Measurements from ENCODE around the gene PPM1E. TPM values are rescaled to one million over a fixed set of nuclear protein-coding genes. Genes with fewer than 3 reads are reported as not detected.

The PPM1E gene
- total RNA-seq, 2 donors from 2014 or later: 0.26 to 0.66 TPM

DNA sequence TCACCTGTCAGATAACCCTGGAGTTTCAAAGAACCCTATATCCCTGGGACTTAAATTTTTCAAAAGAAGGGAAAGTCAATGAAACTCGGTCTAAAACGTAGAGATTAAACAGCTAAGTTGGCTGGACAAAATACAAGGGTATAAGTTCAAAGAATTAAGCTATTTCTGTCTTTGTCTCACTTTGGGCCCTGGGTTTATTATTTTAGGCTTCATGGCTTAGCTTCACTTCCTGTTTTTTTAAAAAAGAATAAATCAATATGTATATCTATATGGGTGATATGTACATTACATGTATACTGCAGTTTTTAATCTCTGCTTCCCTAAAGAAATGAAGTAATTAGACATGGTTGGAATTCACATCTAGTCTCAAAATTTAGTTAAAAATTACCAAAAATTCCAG is 218.7 kb downstream of the PPM1E start:
- TF ChIP-seq, protein P1, sequence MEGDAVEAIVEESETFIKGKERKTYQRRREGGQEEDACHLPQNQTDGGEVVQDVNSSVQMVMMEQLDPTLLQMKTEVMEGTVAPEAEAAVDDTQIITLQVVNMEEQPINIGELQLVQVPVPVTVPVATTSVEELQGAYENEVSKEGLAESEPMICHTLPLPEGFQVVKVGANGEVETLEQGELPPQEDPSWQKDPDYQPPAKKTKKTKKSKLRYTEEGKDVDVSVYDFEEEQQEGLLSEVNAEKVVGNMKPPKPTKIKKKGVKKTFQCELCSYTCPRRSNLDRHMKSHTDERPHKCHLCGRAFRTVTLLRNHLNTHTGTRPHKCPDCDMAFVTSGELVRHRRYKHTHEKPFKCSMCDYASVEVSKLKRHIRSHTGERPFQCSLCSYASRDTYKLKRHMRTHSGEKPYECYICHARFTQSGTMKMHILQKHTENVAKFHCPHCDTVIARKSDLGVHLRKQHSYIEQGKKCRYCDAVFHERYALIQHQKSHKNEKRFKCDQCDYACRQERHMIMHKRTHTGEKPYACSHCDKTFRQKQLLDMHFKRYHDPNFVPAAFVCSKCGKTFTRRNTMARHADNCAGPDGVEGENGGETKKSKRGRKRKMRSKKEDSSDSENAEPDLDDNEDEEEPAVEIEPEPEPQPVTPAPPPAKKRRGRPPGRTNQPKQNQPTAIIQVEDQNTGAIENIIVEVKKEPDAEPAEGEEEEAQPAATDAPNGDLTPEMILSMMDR (IDR thresholded peaks at IDR 0.05): no peak
- TF ChIP-seq POLR2A (IDR thresholded peaks at IDR 0.05): no peak
- H3K4me1 ChIP-seq: no peaks in the 10 kb centered on the region
- no peaks in the 10 kb centered on the region for H3K9me3 ChIP-seq
- H3K36me3 ChIP-seq (replicated peaks in 1 of 2; ENCODE audit: insufficient read depth in 1 of 2, low read depth in 2 of 2): no peaks in the 10 kb centered on the region
- intact Hi-C loops (cut with DNase I): no loop called here
- ATAC-seq (no peak), DNase-seq (no peak)
- no peak overlapping the region for H3K27ac ChIP-seq
- 70 to 72% methylated on average over 2 of the region's 2 CpGs for WGBS, 2 donors
- H3K27me3 ChIP-seq: no peaks in the 10 kb centered on the region
- H3K4me3 ChIP-seq: no peak overlapping the region

DNA sequence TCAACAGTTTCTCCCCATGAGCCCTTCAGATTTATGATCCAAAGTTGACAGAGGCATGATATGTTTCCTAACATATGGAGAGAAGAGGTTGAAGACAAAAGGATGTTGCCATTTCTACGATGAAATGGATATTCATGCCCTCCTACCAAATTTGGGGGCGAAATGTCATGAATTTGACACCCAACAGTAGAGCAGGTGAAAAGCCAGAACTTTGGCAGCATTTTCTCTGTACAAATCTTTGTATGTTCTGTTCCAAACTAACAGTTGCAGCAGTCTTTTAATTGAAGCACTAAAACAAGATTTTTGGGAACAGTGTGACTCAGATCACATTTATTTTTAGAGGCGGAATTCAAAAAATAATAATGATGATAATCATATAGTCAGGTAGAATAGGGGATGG is 220.9 kb downstream of the PPM1E start:
- WGBS, 2 donors: 77 to 89% methylated on average over 3 of the region's 3 CpGs

DNA sequence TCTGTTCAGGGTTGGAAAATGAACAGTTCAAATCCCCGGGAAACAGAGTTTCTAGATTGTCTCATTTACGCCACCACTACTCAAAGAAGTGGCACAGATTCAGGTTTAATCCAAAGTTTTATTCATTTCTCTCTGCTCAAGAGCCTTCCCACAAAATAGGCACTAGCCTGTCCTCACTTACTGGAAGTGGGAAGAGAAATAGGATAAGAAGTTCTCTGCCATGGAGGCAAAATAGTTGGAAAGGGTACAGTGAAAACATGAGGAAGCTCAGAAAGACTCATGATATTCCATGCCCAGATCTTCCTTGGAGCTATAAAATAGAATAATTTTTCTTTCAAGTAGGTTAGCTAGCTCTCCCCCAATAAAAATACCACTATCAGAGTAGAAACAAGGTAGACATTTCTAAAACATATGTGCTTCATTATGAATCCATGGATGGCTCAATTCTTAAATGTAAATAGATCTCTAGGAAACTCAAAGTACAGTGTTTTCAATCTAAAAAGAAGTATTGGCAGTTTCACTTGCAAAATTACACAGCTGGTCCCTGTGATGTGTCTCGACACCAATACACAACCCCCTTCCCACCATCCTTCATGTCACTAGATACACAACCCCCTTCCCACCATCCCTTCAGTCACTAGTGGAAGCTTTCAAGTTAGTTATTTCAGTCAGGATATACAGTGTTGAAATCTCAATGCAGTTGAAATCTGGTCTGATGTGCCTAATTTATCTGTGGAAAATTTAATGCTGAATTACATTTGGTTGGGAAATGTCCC is 225.2 kb downstream of the PPM1E start:
- no peak for ATAC-seq
- DNase-seq: no peak

More for the DNA sequence above, 220.9 kb downstream of the PPM1E start:
- Histone ChIP-seq H3K9me3 (no peaks in the 10 kb centered on the region), H3K36me3 (replicated peaks in 1 of 2; ENCODE audit: insufficient read depth in 1 of 2, low read depth in 2 of 2) (no peaks in the 10 kb centered on the region), H3K27me3 (no peaks in the 10 kb centered on the region), H3K4me1 (no peaks in the 10 kb centered on the region), H3K4me3 (no peak overlapping the region), H3K27ac (no peak overlapping the region)
- ATAC-seq (no peak), DNase-seq (no peak)
- TF ChIP-seq, protein P1 (IDR thresholded peaks at IDR 0.05): no peak
- no peak for TF ChIP-seq POLR2A (IDR thresholded peaks at IDR 0.05)
- intact Hi-C loops (cut with DNase I): no loop called here

DNA sequence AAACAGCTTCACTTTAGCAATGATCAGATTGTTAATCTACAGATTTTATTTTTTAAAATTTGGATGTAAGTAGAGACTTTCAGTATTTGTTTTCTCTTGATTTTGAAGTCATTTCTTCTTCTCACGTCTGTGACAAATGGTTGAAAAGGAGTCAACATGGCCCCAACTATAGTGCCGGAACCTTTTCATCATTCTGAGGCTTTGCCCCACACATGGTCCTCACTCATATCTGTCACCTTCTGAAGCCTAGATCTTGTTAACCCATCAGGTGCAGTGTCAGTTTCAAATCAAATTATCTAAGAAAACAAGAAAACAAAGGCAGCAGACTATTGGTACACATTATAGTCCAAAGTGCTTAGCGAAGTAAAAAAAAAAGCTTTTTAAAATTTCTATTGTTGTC is 227.0 kb downstream of the PPM1E start:
- Histone ChIP-seq H3K36me3 (replicated peaks in 1 of 2; ENCODE audit: insufficient read depth in 1 of 2, low read depth in 2 of 2) (no peaks in the 10 kb centered on the region), H3K9me3 (no peaks in the 10 kb centered on the region), H3K4me1 (no peaks in the 10 kb centered on the region), H3K27me3 (no peaks in the 10 kb centered on the region), H3K4me3 (no peak overlapping the region), H3K27ac (no peak overlapping the region)
- 86 to 88% methylated on average over 3 of the region's 3 CpGs for WGBS, 2 donors
- ATAC-seq (no peak), DNase-seq (no peak)
- TF ChIP-seq, protein P1 (IDR thresholded peaks at IDR 0.05): no peak
- TF ChIP-seq POLR2A (IDR thresholded peaks at IDR 0.05): no peak
- intact Hi-C loops (cut with DNase I): no loop called here

More for the DNA sequence above, 225.2 kb downstream of the PPM1E start:
- Histone ChIP-seq H3K36me3 (replicated peaks in 1 of 2; ENCODE audit: insufficient read depth in 1 of 2, low read depth in 2 of 2) (no peaks in the 10 kb centered on the region), H3K4me3 (no peak overlapping the region), H3K4me1 (no peaks in the 10 kb centered on the region), H3K27me3 (no peaks in the 10 kb centered on the region), H3K27ac (no peak overlapping the region), H3K9me3 (no peaks in the 10 kb centered on the region)
- 77 to 84% methylated on average over 3 of the region's 3 CpGs for WGBS, 2 donors
- intact Hi-C loops (cut with DNase I): no loop called here
- no peak for TF ChIP-seq POLR2A (IDR thresholded peaks at IDR 0.05)

DNA sequence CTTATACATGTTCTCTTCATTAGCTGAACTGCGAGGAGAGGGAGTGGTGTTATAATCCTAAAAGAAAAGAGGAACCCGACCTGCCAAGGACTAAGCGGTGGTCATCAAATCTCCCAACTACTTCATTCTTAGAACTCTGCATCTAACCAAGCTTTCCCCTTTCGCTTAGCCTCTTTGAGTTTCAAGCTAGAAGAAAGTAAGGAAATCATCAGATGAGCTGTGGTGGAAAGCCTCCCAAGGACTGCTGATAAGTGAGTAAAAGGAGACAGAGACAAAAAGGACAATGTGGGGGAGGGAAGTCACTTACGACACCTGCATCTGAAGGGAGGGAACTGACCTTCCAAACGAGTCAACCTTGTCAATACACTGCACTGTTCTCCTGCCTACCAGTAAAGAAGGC is 229.7 kb downstream of the PPM1E start:
- H3K27me3 ChIP-seq: no peaks in the 10 kb centered on the region
- intact Hi-C loops (cut with DNase I): no loop called here
- no peak for TF ChIP-seq POLR2A (IDR thresholded peaks at IDR 0.05)
- TF ChIP-seq, protein P1 (IDR thresholded peaks at IDR 0.05): no peak
- no peaks in the 10 kb centered on the region for H3K36me3 ChIP-seq (replicated peaks in 1 of 2; ENCODE audit: insufficient read depth in 1 of 2, low read depth in 2 of 2)
- DNase-seq: no peak
- no peak for ATAC-seq
- H3K27ac ChIP-seq: no peak overlapping the region
- no peak overlapping the region for H3K4me3 ChIP-seq
- H3K4me1 ChIP-seq: no peaks in the 10 kb centered on the region
- no peaks in the 10 kb centered on the region for H3K9me3 ChIP-seq
- 73 to 75% methylated on average over 6 of the region's 6 CpGs for WGBS, 2 donors

Measured in body of pancreas (tissue), 4 donors.